PC-3 (cell line): ENCODE measurements around the gene LTBP1. TPM values are rescaled to one million over a fixed set of nuclear protein-coding genes. Genes with fewer than 3 reads are reported as not detected.

ENCODE experiments used
- ATAC-seq: fragments of 200-7000 bp; cut with Tn5 transposase; 2 replicates; pipeline ENCODE4 v1.9.1; 2020; ENCODE audit warnings: mild to moderate bottlenecking, moderate library complexity
- BruUV-seq: library from RNA; stranded (reverse); fragments of 400-500 nt; replicated peaks from 2 replicates; lab custom pipeline; 2021; lab: Mats Ljungman, UMichigan
- CTCF ChIA-PET: fragments of 300-600 bp; sonication (Branson Sonifier 250); formaldehyde crosslinking; loops from one replicate; lab custom pipeline; 2022; ENCODE audit warnings: antibody characterized with exemption; lab: Charles Lee
- POLR2A ChIA-PET: fragments of 300-600 bp; sonication (Branson Sonifier 250); formaldehyde crosslinking; loops from one replicate; lab custom pipeline; 2022; ENCODE audit warnings: antibody characterized with exemption; ENCODE audit not compliant: unreplicated experiment; lab: Charles Lee
- DNase-seq: peaks from one replicate; pipeline ENCODE4 v3.0.0-alpha.2; 2015
- H2AFZ ChIP-seq: fragments of 300-600 bp; sonication (generic); 2 replicates; pipeline ENCODE4 v1.6.0; 2016; ENCODE audit warnings: antibody characterized with exemption, low read length
- H3F3A ChIP-seq: fragments of 300-600 bp; sonication (generic); one replicate; pipeline ENCODE4 v1.6.0; 2017; ENCODE audit warnings: antibody characterized with exemption, low read length, control low read depth, mild to moderate bottlenecking; ENCODE audit not compliant: unreplicated experiment
- H3K27ac ChIP-seq: fragments of 300-600 bp; sonication (generic); 2 replicates; pipeline ENCODE4 v1.5.1; 2016; ENCODE audit warnings: mild to moderate bottlenecking, low read length
- H3K27me3 ChIP-seq: fragments of 300-600 bp; sonication (generic); 2 replicates; pipeline ENCODE4 v1.6.1; 2016; ENCODE audit warnings: low read length, mixed read lengths
- H3K36me3 ChIP-seq: fragments of 300-600 bp; sonication (generic); 2 replicates; pipeline ENCODE4 v1.6.1; 2016; ENCODE audit warnings: low read depth, mixed run types, low read length, mixed read lengths
- H3K4me1 ChIP-seq: fragments of 300-600 bp; sonication (generic); 2 replicates; pipeline ENCODE4 v1.5.1; 2016; ENCODE audit warnings: low read length; ENCODE audit not compliant: insufficient read depth
- H3K4me2 ChIP-seq: fragments of 300-600 bp; sonication (generic); 2 replicates; pipeline ENCODE4 v1.6.0; 2016; ENCODE audit warnings: low read length
- H3K4me3 ChIP-seq: fragments of 300-600 bp; sonication (generic); 2 replicates; pipeline ENCODE4 v1.5.1; 2016; ENCODE audit warnings: mild to moderate bottlenecking, low read length, mixed read lengths
- H3K79me2 ChIP-seq: fragments of 300-600 bp; sonication (generic); 2 replicates; pipeline ENCODE4 v1.6.1; 2017; ENCODE audit warnings: low read length, mixed read lengths
- H3K9ac ChIP-seq: fragments of 300-600 bp; sonication (generic); 2 replicates; pipeline ENCODE4 v1.6.0; 2016; ENCODE audit warnings: mild to moderate bottlenecking, low read length
- H3K9me2 ChIP-seq: fragments of 300-600 bp; sonication (generic); replicated peaks from 2 replicates; pipeline ENCODE4 v1.6.1; 2016; ENCODE audit warnings: mixed run types, low read length, mixed read lengths
- H3K9me3 ChIP-seq: fragments of 300-600 bp; sonication (generic); 2 replicates; pipeline ENCODE4 v1.6.1; 2016; ENCODE audit warnings: low read length, mixed read lengths
- H4K20me1 ChIP-seq: fragments of 300-600 bp; sonication (generic); 2 replicates; pipeline ENCODE4 v1.6.1; 2016; ENCODE audit warnings: low read length, mixed read lengths
- EZH2 ChIP-seq: fragments of 300-600 bp; sonication (generic); IDR thresholded peaks from one replicate; pipeline ENCODE4 v1.6.1; 2017; ENCODE audit warnings: antibody characterized with exemption, mild to moderate bottlenecking, low read length; ENCODE audit not compliant: unreplicated experiment
- EZH2phosphoT487 ChIP-seq: fragments of 300-600 bp; sonication (generic); IDR thresholded peaks from 2 replicates; pipeline ENCODE4 v1.6.1; 2018; ENCODE audit warnings: mild to moderate bottlenecking, antibody characterized with exemption, low read length, borderline replicate concordance
- intact Hi-C: fragments of 100-400 bp; cut with micrococcal nuclease; formaldehyde crosslinking; loops from 2 replicates; pipeline ENCODE4 v1.9.0; 2023
- total RNA-seq: library from RNA; depleted of rRNA; stranded (reverse); fragments of >200 nt; gene quantifications from 2 replicates; pipeline ENCODE4 v1.2.3, GENCODE V29; 2014
- TF ChIP-seq, protein P1 (sequence below): fragments of 300-600 bp; sonication (generic); conservative IDR thresholded peaks from 2 replicates; pipeline ENCODE4 v1.5.1; 2017; ENCODE audit warnings: antibody characterized with exemption, low read depth, mild to moderate bottlenecking, low read length

LTBP1 gene
- total RNA-seq, 1 experiment from 2014 or later: 45.9 TPM

DNA sequence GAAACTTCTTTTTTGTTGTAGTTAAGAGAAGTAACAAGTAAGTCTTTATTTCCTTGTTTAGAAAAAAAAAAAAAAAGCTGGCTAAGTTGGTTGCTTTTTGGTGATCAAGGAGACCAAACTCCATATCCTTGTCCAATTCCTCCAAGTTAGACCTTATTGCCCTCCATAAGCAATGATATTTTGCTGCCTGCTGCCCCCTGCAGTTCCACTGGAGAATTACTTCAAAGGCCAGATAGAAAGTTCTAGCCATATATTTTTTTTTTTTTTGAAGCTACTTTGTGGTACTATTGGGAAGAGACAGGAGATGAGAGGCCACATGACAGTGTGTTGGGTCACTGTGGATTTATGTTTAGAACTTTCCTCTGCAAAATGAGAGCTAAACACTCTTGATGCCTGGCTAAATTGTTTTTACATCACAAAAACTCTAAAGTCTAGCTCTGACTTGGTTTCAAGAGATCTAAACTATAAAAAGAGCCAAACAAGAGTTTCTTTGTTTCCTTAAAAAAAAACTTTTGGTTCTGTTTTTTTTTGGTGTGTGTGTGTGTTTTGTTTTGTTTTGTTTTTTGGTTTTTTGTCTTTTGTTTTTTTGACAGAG, 449.0 kb downstream of the LTBP1 start:
- H3K36me3 ChIP-seq: no peaks in the 10 kb centered on the region
- intact Hi-C loops: no loop called here
- ATAC-seq (peak; percentile 58; the same call in 1 of the 2 replicates), DNase-seq (peak; percentile 77)
- ChIA-PET CTCF (interaction anchor here (0.6 to 1.2 kb wide), 15 partner anchors 46 to 892 kb away, joined by 3 to 9 read pairs (median 5); no protein-coding TSS in a partner anchor), POLR2A (interaction anchor here (0.6 kb wide), 1 partner anchor 168 kb away, joined by 4 read pairs; no protein-coding TSS in a partner anchor)
- no peaks in the 10 kb centered on the region for H3K9me3 ChIP-seq
- H2AFZ ChIP-seq: no peak overlapping the region
- H3K4me3 ChIP-seq: no peak overlapping the region
- TF ChIP-seq EZH2phosphoT487: no peak
- TF ChIP-seq, protein P1, sequence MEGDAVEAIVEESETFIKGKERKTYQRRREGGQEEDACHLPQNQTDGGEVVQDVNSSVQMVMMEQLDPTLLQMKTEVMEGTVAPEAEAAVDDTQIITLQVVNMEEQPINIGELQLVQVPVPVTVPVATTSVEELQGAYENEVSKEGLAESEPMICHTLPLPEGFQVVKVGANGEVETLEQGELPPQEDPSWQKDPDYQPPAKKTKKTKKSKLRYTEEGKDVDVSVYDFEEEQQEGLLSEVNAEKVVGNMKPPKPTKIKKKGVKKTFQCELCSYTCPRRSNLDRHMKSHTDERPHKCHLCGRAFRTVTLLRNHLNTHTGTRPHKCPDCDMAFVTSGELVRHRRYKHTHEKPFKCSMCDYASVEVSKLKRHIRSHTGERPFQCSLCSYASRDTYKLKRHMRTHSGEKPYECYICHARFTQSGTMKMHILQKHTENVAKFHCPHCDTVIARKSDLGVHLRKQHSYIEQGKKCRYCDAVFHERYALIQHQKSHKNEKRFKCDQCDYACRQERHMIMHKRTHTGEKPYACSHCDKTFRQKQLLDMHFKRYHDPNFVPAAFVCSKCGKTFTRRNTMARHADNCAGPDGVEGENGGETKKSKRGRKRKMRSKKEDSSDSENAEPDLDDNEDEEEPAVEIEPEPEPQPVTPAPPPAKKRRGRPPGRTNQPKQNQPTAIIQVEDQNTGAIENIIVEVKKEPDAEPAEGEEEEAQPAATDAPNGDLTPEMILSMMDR: peak; percentile 85
- H3K9me2 ChIP-seq: no peaks in the 10 kb centered on the region
- no peaks in the 10 kb centered on the region for H3K79me2 ChIP-seq
- no peak overlapping the region for H3K27ac ChIP-seq
- no peaks in the 10 kb centered on the region for H3F3A ChIP-seq
- H4K20me1 ChIP-seq: no peaks in the 10 kb centered on the region
- H3K4me1 ChIP-seq: no peaks in the 10 kb centered on the region
- H3K9ac ChIP-seq: no peak overlapping the region
- no TSS peak for BruUV-seq
- no peaks in the 10 kb centered on the region for H3K27me3 ChIP-seq
- H3K4me2 ChIP-seq: no peak overlapping the region

DNA sequence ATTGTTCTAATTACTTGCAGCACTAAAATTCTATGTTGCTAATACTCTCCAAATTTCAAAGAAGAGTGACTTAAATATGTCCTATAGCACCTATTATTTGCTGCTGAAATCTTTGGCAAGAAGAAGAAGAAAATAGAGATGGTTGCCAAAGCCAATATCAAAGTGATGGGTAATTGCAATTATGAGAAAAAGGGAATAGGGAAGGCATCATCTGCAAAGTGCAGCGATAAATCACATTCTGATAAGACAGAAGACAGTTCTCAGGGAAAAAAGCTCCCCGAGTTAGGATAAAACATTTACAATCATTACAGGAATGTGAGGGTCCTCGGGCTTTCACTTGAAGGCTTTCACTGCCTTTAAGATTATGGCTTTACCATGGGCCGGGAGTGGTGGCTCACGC, 457.6 kb downstream of the LTBP1 start:
- Histone ChIP-seq H3K79me2 (no peaks in the 10 kb centered on the region), H3F3A (no peaks in the 10 kb centered on the region), H2AFZ (no peak overlapping the region), H3K4me2 (no peak overlapping the region), H4K20me1 (no peaks in the 10 kb centered on the region), H3K9ac (no peak overlapping the region), H3K9me2 (no peaks in the 10 kb centered on the region), H3K4me1 (no peaks in the 10 kb centered on the region), H3K36me3 (no peaks in the 10 kb centered on the region), H3K9me3 (no peaks in the 10 kb centered on the region), H3K27ac (no peak overlapping the region), H3K4me3 (no peak overlapping the region), H3K27me3 (no peaks in the 10 kb centered on the region)
- CTCF ChIA-PET: no interaction called here
- intact Hi-C loops: no loop called here
- no TSS peak for BruUV-seq
- no peak for DNase-seq
- ATAC-seq: no peak
- TF ChIP-seq EZH2phosphoT487: no peak
- no peak for TF ChIP-seq EZH2
- TF ChIP-seq, protein P1: no peak
- POLR2A ChIA-PET: no interaction called here

DNA sequence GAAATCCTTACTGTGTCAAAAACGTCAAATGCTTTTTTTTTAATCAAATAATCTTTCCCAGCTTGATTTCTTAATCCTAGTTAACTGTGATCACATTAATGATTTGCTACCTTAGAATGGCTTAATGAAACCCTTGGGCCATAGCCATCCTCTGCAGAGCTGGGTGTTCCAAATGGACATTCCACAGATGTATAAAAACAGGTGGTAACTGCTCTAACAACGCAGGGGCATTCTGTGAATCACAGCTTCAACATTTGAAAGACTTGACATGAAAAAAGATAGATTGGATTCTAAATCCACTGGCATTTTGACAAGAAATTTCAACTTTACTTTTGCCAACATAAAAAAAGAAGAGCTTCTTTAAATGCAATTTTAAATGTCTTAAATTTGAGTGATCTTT, 459.9 kb downstream of the LTBP1 start:
- POLR2A ChIA-PET: no interaction called here
- CTCF ChIA-PET: no interaction called here
- no peaks in the 10 kb centered on the region for H3K79me2 ChIP-seq

More for the DNA sequence above, 459.9 kb downstream of the LTBP1 start:
- no peak overlapping the region for H3K27ac ChIP-seq
- no peaks in the 10 kb centered on the region for H3K9me3 ChIP-seq
- no peak overlapping the region for H3K9ac ChIP-seq
- H3K36me3 ChIP-seq: no peaks in the 10 kb centered on the region
- DNase-seq: no peak
- no TSS peak for BruUV-seq
- intact Hi-C loops: no loop called here
- no peak for ATAC-seq
- H2AFZ ChIP-seq: no peak overlapping the region
- no peaks in the 10 kb centered on the region for H3F3A ChIP-seq
- 0 out of 2 replicates have a peak, but pooled peaks cover 1% of the 10 kb centered on the region for H3K4me1 ChIP-seq
- no peaks in the 10 kb centered on the region for H3K27me3 ChIP-seq
- no peak overlapping the region for H3K4me3 ChIP-seq
- H3K9me2 ChIP-seq: no peaks in the 10 kb centered on the region
- H4K20me1 ChIP-seq: no peaks in the 10 kb centered on the region
- no peak overlapping the region for H3K4me2 ChIP-seq
- TF ChIP-seq EZH2 (no peak), EZH2phosphoT487 (no peak)
- TF ChIP-seq, protein P1: no peak
